ENCODE results near the gene PUM1. TPM values are rescaled to one million over a fixed set of nuclear protein-coding genes. Genes with fewer than 3 reads are reported as not detected.
A peak's percentile ranks its signal among the peaks of the same experiment; 100 is the strongest.

PUM1 gene
- total and polyA plus RNA-seq, 2 of the 8 experiments (the other 6 are each of a cell fraction or from before 2014, with no cell fraction given): 122 to 177 TPM

DNA sequence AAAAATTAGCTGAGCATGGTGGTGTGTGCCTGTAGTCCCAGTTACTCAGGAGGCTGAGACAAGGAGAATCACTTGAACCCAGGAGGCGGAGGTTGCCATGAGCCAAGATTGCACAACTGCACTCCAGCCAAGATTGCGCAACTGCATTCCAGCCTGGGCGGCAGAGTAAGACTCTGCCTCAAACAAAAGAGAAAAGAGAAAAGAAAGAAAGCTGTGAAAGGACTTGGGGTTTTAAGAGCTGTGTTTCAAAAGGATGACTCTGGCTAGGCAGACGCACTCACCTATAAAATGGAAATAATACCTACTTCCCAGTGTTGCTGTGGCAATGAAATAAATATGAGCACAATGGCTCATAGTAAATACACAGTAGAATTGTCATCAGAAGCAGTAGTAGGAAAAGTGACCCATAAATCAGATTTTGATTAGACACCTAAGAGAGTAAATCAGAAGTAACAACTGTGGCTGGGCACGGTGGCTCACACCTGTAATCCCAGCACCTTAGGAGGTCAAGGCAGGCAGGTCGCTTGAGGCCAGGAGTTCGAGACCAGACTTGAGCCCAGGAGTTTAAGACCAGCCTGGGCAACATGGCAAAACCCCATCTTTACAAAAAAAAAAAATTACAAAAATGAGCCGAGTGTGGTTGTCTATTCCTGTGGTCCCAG is 45.9 kb upstream of the PUM1 start (continued):
- TF ChIP-seq CTCF (IDR thresholded peaks at IDR 0.05; ENCODE audit: control extremely low read depth in 1 of 3, insufficient read depth in 1 of 3, low read depth in 1 of 3, low read length in 3 of 3) (no peak), TEAD4 (IDR thresholded peaks at IDR 0.05; ENCODE audit: low read depth, low read length) (peak; percentile 96), SP1 (IDR thresholded peaks at IDR 0.05; ENCODE audit: low read depth, low read length) (no peak), RAD21 (IDR thresholded peaks at IDR 0.05 in 1 of 2, conservative IDR thresholded peaks at IDR 0.05 in 1 of 2; ENCODE audit: low read depth in 2 of 2, low read length in 2 of 2) (no peak), GTF2F1 (IDR thresholded peaks at IDR 0.05; ENCODE audit: borderline replicate concordance, low read depth, low read length) (no peak), EP300 (IDR thresholded peaks at IDR 0.05; ENCODE audit: borderline replicate concordance in 1 of 2, low read depth in 2 of 2, low read length in 2 of 2) (no peak), ASH2L (IDR thresholded peaks at IDR 0.05; ENCODE audit: low read length) (no peak)

All from H1 (cell line).